CD8-positive, alpha-beta memory T cell (primary cell): ENCODE results near the gene RAPGEF5. TPM values are rescaled to one million over a fixed set of nuclear protein-coding genes. Genes with fewer than 3 reads are reported as not detected.

Experiments used
- CTCF ChIA-PET: fragments of 350-600 bp; sonication (Branson Sonifier 250); formaldehyde crosslinking; loops from one replicate; lab custom pipeline; 2021; ENCODE audit warnings: antibody characterized with exemption; lab: Charles Lee
- POLR2A ChIA-PET: fragments of 350-600 bp; sonication (Branson Sonifier 250); formaldehyde crosslinking; loops from one replicate; lab custom pipeline; 2021; ENCODE audit warnings: antibody characterized with exemption; lab: Charles Lee
- DNase-seq, 5 donors: peaks; one replicate each; pipeline versions ENCODE4 v3.0.0 to v3.0.0-alpha.2; 2020 to 2022; ENCODE audit warnings: mixed read lengths in 1 of 5
- H3K27ac ChIP-seq: one replicate; pipeline ENCODE4 v1.7.0; 2013; ENCODE audit warnings: low read depth, mild to moderate bottlenecking, low read length, moderate library complexity
- H3K27me3 ChIP-seq: 2 replicates; pipeline ENCODE4 v1.7.0; 2013; ENCODE audit warnings: low read length, mild to moderate bottlenecking; ENCODE audit not compliant: insufficient read depth, poor library complexity, severe bottlenecking
- H3K36me3 ChIP-seq: 2 replicates; pipeline ENCODE4 v1.7.0; 2013; ENCODE audit warnings: mild to moderate bottlenecking, low read length, moderate library complexity; ENCODE audit not compliant: insufficient read depth
- H3K4me1 ChIP-seq: 2 replicates; pipeline ENCODE4 v1.7.0; 2013; ENCODE audit warnings: mild to moderate bottlenecking, low read length, moderate library complexity; ENCODE audit not compliant: insufficient read depth
- H3K4me3 ChIP-seq: 2 replicates; pipeline ENCODE4 v1.7.0; 2013; ENCODE audit warnings: mild to moderate bottlenecking, low read length
- H3K9me3 ChIP-seq: 2 replicates; pipeline ENCODE4 v1.7.0; 2013; ENCODE audit warnings: mild to moderate bottlenecking, low read length
- H3K27ac Mint-ChIP-seq, 8 donors: one replicate each; pipeline ENCODE4 v1.8.0; 2020 to 2021; ENCODE audit warnings: mixed read lengths in 8 of 8, mild to moderate bottlenecking in 6 of 8, inconsistent platforms in 3 of 8, moderate library complexity in 3 of 8
- H3K27me3 Mint-ChIP-seq, 2 donors: one replicate each; pipeline ENCODE4 v1.8.0; 2020 to 2021; ENCODE audit warnings: mixed read lengths in 2 of 2, mild to moderate bottlenecking in 1 of 2, moderate library complexity in 1 of 2
- H3K36me3 Mint-ChIP-seq, 3 donors: one replicate each; pipeline ENCODE4 v1.8.0; 2020 to 2021; ENCODE audit warnings: mixed read lengths in 3 of 3, inconsistent platforms in 1 of 3, mild to moderate bottlenecking in 1 of 3
- H3K4me1 Mint-ChIP-seq, 3 donors: one replicate each; pipeline ENCODE4 v1.8.0; 2020 to 2021; ENCODE audit warnings: mixed read lengths in 3 of 3, inconsistent platforms in 1 of 3, mild to moderate bottlenecking in 1 of 3
- H3K4me3 Mint-ChIP-seq, 7 donors: one replicate each; pipeline ENCODE4 v1.8.0; 2020 to 2021; ENCODE audit warnings: mixed read lengths in 7 of 7, mild to moderate bottlenecking in 6 of 7, moderate library complexity in 4 of 7, inconsistent platforms in 2 of 7
- H3K9me3 Mint-ChIP-seq, 5 donors: one replicate each; pipeline ENCODE4 v1.8.0; 2020 to 2022; ENCODE audit warnings: mixed read lengths in 5 of 5, mild to moderate bottlenecking in 3 of 5, moderate library complexity in 2 of 5, inconsistent platforms in 1 of 5
- polyA plus RNA-seq: library from polyadenylated mRNA; unstranded; fragments of 300-500 nt; fragmentation: Illumina TruSeq; gene quantifications from one replicate; pipeline ENCODE4 v1.2.3, GENCODE V29; 2021
- total RNA-seq, 2 experiments: library from RNA; stranded (reverse); gene quantifications; one replicate each; pipeline ENCODE4 v1.2.3, GENCODE V29; 2021

RAPGEF5 gene
- total and polyA plus RNA-seq, 3 experiments from 2014 or later = 0.13 to 0.86 (median 0.50) TPM

- H3K36me3 Mint-ChIP-seq = peaks cover 0 to 2% (median 0%) of the 10 kb centered on the region in 3 donors
- Histone ChIP-seq H3K4me3 (no peak overlapping the region), H3K4me1 (peaks cover 10% of the 10 kb centered on the region), H3K36me3 (no peaks in the 10 kb centered on the region), H3K9me3 (no peaks in the 10 kb centered on the region), H3K27ac (no peak overlapping the region), H3K27me3 (no peaks in the 10 kb centered on the region)
- ChIA-PET POLR2A (no interaction called here), CTCF (no interaction called here)
- DNase-seq = no peak
- no peaks in the 10 kb centered on the region for H3K9me3 Mint-ChIP-seq
- peak overlapping the region in 1 of 8 donors; percentile 31 for H3K27ac Mint-ChIP-seq
- no peaks in the 10 kb centered on the region for H3K27me3 Mint-ChIP-seq
- H3K4me1 Mint-ChIP-seq = peaks cover 23 to 28% (median 24%) of the 10 kb centered on the region in 3 donors
- no peak overlapping the region for H3K4me3 Mint-ChIP-seq
Measured at GRCh38 chr7:22400150-22400814, 43.3 kb upstream of the RAPGEF5 start.

GRCh38 chr7:22399546-22399945, 42.6 kb upstream of the RAPGEF5 start:
- no peak for DNase-seq
- Mint-ChIP-seq H3K27ac (no peak overlapping the region), H3K27me3 (no peaks in the 10 kb centered on the region), H3K4me1 (peaks cover 23 to 28% (median 24%) of the 10 kb centered on the region in 3 donors), H3K9me3 (no peaks in the 10 kb centered on the region), H3K4me3 (no peak overlapping the region), H3K36me3 (peaks cover 0 to 2% (median 0%) of the 10 kb centered on the region in 3 donors)
- POLR2A ChIA-PET = no interaction called here
- H3K27ac ChIP-seq = no peak overlapping the region
- H3K9me3 ChIP-seq = no peaks in the 10 kb centered on the region
- no peak overlapping the region for H3K4me3 ChIP-seq
- CTCF ChIA-PET = no interaction called here
- no peaks in the 10 kb centered on the region for H3K27me3 ChIP-seq
- no peaks in the 10 kb centered on the region for H3K36me3 ChIP-seq
- peaks cover 10% of the 10 kb centered on the region for H3K4me1 ChIP-seq

- POLR2A ChIA-PET = no interaction called here
- H3K4me3 Mint-ChIP-seq = no peak overlapping the region
- peaks cover 0 to 2% (median 0%) of the 10 kb centered on the region in 3 donors for H3K36me3 Mint-ChIP-seq
- no peaks in the 10 kb centered on the region for H3K9me3 ChIP-seq
- peak overlapping the region in 2 of 8 donors; percentile 1 to 54 for H3K27ac Mint-ChIP-seq
- peaks cover 10% of the 10 kb centered on the region for H3K4me1 ChIP-seq
- DNase-seq = no peak
- H3K4me3 ChIP-seq = no peak overlapping the region
- no peaks in the 10 kb centered on the region for H3K36me3 ChIP-seq
- H3K9me3 Mint-ChIP-seq = no peaks in the 10 kb centered on the region
- H3K27ac ChIP-seq = no peak overlapping the region
- H3K4me1 Mint-ChIP-seq = peaks cover 23 to 28% (median 24%) of the 10 kb centered on the region in 3 donors
- no peaks in the 10 kb centered on the region for H3K27me3 Mint-ChIP-seq
- CTCF ChIA-PET = no interaction called here
- no peaks in the 10 kb centered on the region for H3K27me3 ChIP-seq
Measured at GRCh38 chr7:22399091-22399490, 42.1 kb upstream of the RAPGEF5 start.

- Mint-ChIP-seq H3K9me3 (no peaks in the 10 kb centered on the region), H3K4me1 (peaks cover 13 to 18% (median 15%) of the 10 kb centered on the region in 3 donors), H3K27ac (no peak overlapping the region), H3K36me3 (peaks cover 0 to 2% (median 0%) of the 10 kb centered on the region in 3 donors), H3K27me3 (peaks cover 0 to 7% of the 10 kb centered on the region in 2 donors), H3K4me3 (no peak overlapping the region)
- H3K9me3 ChIP-seq = no peaks in the 10 kb centered on the region
- no peak overlapping the region for H3K4me3 ChIP-seq
- H3K27ac ChIP-seq = no peak overlapping the region
- peaks cover 9% of the 10 kb centered on the region for H3K4me1 ChIP-seq
- POLR2A ChIA-PET = no interaction called here
- no peaks in the 10 kb centered on the region for H3K36me3 ChIP-seq
- DNase-seq = no peak
- CTCF ChIA-PET = no interaction called here
- H3K27me3 ChIP-seq = no peaks in the 10 kb centered on the region
Measured at GRCh38 chr7:22397981-22398380, 41.0 kb upstream of the RAPGEF5 start.

- CTCF ChIA-PET = no interaction called here
- H3K4me1 Mint-ChIP-seq = peaks cover 4 to 5% (median 4%) of the 10 kb centered on the region in 3 donors
- POLR2A ChIA-PET = no interaction called here
- DNase-seq = no peak
- no peaks in the 10 kb centered on the region for H3K9me3 Mint-ChIP-seq
- Histone ChIP-seq H3K9me3 (no peaks in the 10 kb centered on the region), H3K27me3 (no peaks in the 10 kb centered on the region), H3K27ac (no peak overlapping the region), H3K4me1 (no peaks in the 10 kb centered on the region), H3K36me3 (no peaks in the 10 kb centered on the region), H3K4me3 (no peak overlapping the region)
- H3K27ac Mint-ChIP-seq = no peak overlapping the region
- no peak overlapping the region for H3K4me3 Mint-ChIP-seq
- H3K36me3 Mint-ChIP-seq = no peaks in the 10 kb centered on the region
- H3K27me3 Mint-ChIP-seq = peaks cover 3 to 7% of the 10 kb centered on the region in 2 donors
Measured at GRCh38 chr7:22395222-22395621, 38.3 kb upstream of the RAPGEF5 start.

- H3K4me1 ChIP-seq = no peaks in the 10 kb centered on the region
- H3K27ac Mint-ChIP-seq = no peak overlapping the region
- no peaks in the 10 kb centered on the region for H3K36me3 ChIP-seq
- no peaks in the 10 kb centered on the region for H3K9me3 ChIP-seq
- ChIA-PET POLR2A (no interaction called here), CTCF (no interaction called here)
- H3K27ac ChIP-seq = no peak overlapping the region
- H3K9me3 Mint-ChIP-seq = no peaks in the 10 kb centered on the region
- no peak overlapping the region for H3K4me3 Mint-ChIP-seq
- no peak overlapping the region for H3K4me3 ChIP-seq
- peaks cover 4 to 5% (median 4%) of the 10 kb centered on the region in 3 donors for H3K4me1 Mint-ChIP-seq
- no peaks in the 10 kb centered on the region for H3K27me3 ChIP-seq
- no peaks in the 10 kb centered on the region for H3K36me3 Mint-ChIP-seq
- H3K27me3 Mint-ChIP-seq = peaks cover 3 to 7% of the 10 kb centered on the region in 2 donors
- DNase-seq = no peak
Measured at GRCh38 chr7:22394739-22395138, 37.8 kb upstream of the RAPGEF5 start.

- Mint-ChIP-seq H3K27ac (no peak overlapping the region), H3K9me3 (no peaks in the 10 kb centered on the region), H3K27me3 (peaks cover 3 to 7% of the 10 kb centered on the region in 2 donors), H3K36me3 (no peaks in the 10 kb centered on the region), H3K4me1 (peaks cover 4 to 5% (median 4%) of the 10 kb centered on the region in 3 donors), H3K4me3 (no peak overlapping the region)
- Histone ChIP-seq H3K4me3 (no peak overlapping the region), H3K9me3 (no peaks in the 10 kb centered on the region), H3K4me1 (no peaks in the 10 kb centered on the region), H3K36me3 (no peaks in the 10 kb centered on the region), H3K27ac (no peak overlapping the region), H3K27me3 (no peaks in the 10 kb centered on the region)
- POLR2A ChIA-PET = no interaction called here
- no peak for DNase-seq
- CTCF ChIA-PET = no interaction called here
Measured at GRCh38 chr7:22393913-22394729, 37.2 kb upstream of the RAPGEF5 start.

- peaks cover 3 to 17% of the 10 kb centered on the region in 2 donors for H3K27me3 Mint-ChIP-seq
- Histone ChIP-seq H3K4me1 (no peaks in the 10 kb centered on the region), H3K9me3 (no peaks in the 10 kb centered on the region), H3K27ac (no peak overlapping the region), H3K4me3 (no peak overlapping the region), H3K36me3 (no peaks in the 10 kb centered on the region), H3K27me3 (no peaks in the 10 kb centered on the region)
- H3K4me1 Mint-ChIP-seq = peaks cover 4 to 5% (median 4%) of the 10 kb centered on the region in 3 donors
- no peaks in the 10 kb centered on the region for H3K36me3 Mint-ChIP-seq
- no peaks in the 10 kb centered on the region for H3K9me3 Mint-ChIP-seq
- H3K27ac Mint-ChIP-seq = peak overlapping the region in 1 of 8 donors; percentile 90
- POLR2A ChIA-PET = no interaction called here
- DNase-seq = no peak
- H3K4me3 Mint-ChIP-seq = no peak overlapping the region
- CTCF ChIA-PET = interaction anchor here (1.1 kb wide), 1 partner anchor 13 kb away, joined by 3 read pairs; no protein-coding TSS in a partner anchor
Measured at GRCh38 chr7:22390516-22390915, 33.6 kb upstream of the RAPGEF5 start.
